SH-SY5Y (cell line): ENCODE results near the gene CACNA2D1.

Experiments used
- GATA2 ChIP-seq: IDR thresholded peaks from 2 replicates; pipeline ENCODE4 v1.6.1; 2011; ENCODE audit warnings: mild to moderate bottlenecking, low read depth, low read length
- GATA3 ChIP-seq: IDR thresholded peaks from 2 replicates; pipeline ENCODE4 v1.6.1; 2011; ENCODE audit warnings: low read depth, mild to moderate bottlenecking, low read length, moderate library complexity

CACNA2D1 gene

DNA sequence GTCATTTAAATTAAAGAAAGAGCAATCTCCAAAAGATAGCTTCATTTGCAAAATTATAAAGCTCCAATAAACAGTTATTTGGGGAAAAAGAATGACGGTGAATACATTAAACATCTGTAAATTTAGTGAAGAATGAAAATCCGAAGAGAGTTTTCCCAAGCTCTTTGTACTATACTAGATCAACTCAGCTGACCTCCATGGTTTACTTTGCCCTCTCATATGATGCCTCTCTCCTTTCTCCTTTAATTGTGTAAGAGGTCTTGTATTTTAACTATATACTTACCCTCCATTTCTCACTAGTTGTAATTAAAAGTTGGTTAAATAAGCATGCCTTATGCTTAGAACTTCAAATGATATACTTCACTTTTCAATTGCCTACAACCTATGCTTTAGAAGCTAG lies 125.8 kb downstream of the CACNA2D1 start:
- TF ChIP-seq GATA2 (no peak), GATA3 (no peak)

DNA sequence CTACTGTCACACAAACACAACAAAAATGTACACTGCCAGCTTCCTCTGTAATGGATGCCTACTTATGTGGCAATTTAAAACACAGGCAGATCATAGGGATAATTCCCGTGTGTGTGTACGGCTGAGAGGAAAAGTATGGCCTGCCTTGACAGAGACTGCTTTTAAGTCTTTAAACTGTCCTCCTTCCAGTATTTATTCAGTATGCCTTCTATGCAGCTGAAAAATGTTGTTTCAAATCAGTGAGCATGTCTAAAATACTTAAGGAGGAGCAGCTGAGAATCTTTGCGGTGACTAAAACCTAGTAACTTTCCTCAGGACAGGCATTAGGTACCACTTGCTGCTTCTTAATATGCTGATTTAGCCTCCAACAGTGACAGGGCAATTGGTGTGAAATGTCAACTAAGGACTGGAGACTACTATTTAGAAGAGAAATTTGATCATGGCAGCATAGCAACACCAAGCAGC lies 126.3 kb downstream of the CACNA2D1 start:
- no peak for TF ChIP-seq GATA3
- no peak for TF ChIP-seq GATA2

DNA sequence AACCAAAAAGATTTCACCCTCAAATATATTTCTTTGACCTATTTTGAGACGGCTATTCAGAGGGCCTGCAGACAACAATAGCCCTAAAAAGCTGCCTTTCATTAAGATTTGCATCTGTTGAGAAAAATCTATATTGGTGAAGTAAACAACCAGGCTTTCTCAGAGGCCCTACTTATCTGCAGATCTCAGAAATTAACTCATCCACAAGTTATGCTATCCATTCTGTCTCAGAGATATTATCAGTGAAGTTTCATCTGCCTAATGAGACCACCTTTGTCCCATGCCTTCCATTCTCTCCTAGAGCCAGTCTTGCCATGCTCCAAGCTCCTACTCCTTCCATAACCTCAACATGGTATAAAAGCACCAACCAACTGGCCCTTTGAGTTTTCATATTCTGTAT lies 130.3 kb downstream of the CACNA2D1 start:
- TF ChIP-seq GATA3 (peak; percentile 96), GATA2 (peak; percentile 90)

DNA sequence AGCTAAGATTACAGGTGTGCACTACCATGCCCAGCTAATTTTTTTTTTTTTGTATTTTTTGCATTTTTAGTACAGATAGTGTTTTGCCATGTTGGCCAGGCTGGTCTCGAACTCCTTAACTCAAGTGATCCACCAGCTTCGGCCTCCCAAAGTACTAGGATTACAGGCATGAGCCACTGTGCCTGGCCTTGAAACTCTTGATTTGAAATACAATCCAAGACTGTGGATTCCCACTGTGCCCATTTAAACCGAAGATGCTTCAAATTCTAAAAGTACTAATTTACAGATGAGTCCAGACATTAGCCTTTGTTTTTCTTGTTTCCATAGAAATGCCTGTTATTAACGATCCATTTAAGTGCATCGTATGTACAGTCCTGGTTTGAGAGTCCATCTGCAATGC lies 130.9 kb downstream of the CACNA2D1 start:
- TF ChIP-seq GATA2 (no peak), GATA3 (no peak)

DNA sequence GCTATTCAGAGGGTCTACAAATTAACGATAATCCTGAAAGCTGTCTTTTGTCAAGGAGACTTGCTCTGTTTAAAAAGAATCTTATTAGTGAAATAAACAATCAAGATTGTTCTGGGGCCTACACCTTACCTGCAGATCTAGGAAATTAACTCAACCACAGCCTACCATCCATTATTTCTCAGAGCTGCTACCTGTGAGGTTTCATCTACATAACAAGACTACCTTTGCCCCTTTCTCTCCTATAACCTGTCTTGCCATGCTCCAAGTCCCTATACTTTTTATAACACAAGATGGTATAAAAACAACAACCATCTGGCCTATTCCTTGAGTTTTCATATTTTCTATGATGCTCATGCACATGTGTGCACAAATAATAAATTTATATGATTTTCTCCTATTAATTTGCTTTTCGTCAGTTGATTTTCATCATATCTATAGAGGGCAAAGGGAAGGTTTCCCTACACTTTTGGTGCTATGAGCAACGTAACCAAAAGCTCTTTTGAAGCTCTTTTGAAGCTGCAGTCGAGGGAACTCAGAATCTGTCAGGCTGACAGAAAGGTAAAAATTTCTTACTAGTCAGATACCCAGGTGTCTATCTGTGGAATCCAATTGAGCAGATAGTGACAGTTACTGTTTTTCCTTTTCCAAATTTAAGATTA lies 138.1 kb downstream of the CACNA2D1 start:
- TF ChIP-seq GATA2 (no peak), GATA3 (no peak)

DNA sequence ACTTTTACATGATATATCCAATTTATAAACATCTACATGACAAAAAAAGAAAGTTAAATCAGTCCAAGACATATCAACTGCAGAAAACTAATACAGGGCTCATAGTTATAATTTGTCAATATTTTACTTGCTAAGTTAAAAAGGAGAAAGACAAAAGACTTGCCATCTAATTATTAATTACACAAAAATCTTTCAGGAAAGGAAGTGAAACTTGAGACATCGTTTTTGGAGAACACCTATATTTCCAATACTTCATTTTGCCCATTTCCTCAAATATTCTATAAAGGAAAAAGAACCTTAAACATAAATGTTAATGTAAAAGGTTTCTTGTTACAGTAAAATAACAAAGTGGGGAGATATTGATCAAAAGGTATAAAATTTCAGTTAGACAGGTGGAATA lies 148.7 kb downstream of the CACNA2D1 start:
- no peak for TF ChIP-seq GATA3
- no peak for TF ChIP-seq GATA2

DNA sequence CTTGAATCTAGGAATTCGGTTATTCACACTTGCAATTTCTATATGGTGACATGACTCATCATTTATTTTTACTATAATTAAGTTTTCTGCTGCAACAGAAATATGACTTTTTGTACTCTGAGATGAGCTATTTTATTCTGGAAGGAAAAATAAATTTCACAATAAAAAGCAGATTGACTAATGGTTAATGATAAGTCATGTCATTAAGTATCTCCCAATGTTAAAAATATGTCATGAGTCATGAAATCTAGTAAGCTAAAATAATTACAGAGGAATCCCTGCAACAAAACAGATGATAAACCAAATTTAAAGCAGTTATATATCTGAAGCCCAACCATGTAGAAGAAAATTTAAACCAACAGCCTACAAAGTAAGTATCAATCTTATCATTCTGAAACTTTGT lies 149.2 kb downstream of the CACNA2D1 start:
- TF ChIP-seq GATA3 (no peak), GATA2 (no peak)

DNA sequence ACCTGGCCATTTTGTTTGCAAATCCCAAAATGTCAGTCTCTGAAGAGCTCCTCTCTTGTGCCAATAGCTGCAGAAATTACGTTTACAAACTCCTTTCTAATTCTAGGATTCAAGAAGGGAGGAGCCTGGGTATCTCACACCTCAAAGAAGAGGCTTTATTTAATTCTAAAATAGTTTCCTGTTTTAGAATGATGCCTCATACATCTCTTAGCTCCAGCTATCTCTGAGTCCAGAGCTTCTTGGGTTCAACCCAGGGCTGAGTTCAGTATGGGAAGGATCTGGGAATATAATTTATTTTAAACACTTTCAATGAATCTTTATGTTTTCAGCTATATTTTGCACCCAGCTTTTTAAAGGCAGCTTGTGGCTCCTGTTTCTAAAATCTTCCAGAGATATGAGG lies 150.1 kb downstream of the CACNA2D1 start:
- no peak for TF ChIP-seq GATA2
- TF ChIP-seq GATA3: no peak

DNA sequence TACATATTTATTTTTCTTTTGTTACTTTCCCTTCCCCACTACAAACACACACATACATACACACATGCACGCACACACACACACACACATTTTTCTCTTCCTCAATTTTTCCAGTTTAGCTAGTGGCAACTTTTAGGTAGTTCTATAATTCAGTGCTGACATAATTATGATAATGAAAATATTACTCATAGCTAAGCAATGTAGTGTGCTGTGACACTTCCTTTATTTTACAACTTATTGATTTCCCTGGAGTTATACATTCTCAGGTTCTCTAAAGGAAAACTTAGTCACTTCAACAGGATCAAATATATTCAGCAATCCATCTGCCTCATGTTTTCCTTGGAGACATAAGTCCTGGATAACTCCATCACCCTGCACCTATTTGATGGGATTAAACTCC lies 151.6 kb downstream of the CACNA2D1 start:
- TF ChIP-seq GATA3 (no peak), GATA2 (no peak)

DNA sequence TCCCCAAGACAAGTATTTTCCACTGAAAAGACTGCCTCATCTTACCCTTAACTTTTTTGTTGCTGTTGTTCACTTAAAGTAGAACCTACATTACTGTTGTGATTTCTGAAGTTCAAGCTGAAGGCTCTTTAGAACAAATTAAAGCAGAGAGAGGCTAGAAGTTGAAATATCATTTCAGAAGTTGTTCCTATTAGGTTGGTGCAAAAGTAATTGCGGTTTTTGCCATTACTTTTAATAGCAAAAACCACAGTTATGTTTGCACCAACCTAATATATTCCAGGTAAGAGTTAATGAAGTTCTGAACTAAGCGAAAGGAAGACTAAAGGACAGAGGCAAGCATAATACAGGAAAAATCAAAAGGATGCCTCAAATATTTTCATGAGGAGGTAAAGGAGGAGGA lies 153.7 kb downstream of the CACNA2D1 start:
- TF ChIP-seq GATA3: no peak
- no peak for TF ChIP-seq GATA2

DNA sequence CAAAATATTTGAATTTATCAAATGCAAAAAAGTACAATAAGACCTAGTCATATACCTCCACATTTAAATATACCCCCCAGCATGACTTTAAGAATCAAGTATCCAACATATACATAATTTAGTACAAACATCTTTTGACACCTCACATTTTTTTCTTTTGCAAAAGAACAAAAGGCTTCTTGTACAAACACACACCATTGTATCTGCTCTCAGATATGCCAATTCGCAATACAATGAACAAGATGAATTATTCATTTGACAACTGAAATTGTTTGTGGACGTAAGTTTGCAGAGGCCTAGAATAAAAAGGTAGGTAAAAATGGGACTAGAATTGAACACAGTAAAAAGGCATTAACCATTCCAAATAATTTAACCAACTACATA lies 154.4 kb downstream of the CACNA2D1 start:
- TF ChIP-seq GATA2 (no peak), GATA3 (no peak)

DNA sequence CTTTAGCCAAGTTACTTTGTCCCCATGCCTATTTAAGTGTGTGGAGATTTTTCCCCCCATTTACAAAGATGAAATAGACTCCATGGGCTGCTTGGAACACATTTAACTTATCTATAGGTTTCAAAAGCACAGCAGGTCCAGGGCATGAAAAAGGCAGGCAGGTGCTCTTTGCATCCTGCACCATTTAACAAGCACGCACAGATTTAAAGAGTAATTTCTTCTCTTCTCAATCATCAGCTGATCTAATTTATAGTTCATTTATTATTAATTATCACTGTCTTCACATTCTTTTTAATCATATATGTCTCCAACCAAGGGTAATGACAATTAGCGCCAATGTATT lies 156.8 kb downstream of the CACNA2D1 start:
- TF ChIP-seq GATA2: no peak
- no peak for TF ChIP-seq GATA3

DNA sequence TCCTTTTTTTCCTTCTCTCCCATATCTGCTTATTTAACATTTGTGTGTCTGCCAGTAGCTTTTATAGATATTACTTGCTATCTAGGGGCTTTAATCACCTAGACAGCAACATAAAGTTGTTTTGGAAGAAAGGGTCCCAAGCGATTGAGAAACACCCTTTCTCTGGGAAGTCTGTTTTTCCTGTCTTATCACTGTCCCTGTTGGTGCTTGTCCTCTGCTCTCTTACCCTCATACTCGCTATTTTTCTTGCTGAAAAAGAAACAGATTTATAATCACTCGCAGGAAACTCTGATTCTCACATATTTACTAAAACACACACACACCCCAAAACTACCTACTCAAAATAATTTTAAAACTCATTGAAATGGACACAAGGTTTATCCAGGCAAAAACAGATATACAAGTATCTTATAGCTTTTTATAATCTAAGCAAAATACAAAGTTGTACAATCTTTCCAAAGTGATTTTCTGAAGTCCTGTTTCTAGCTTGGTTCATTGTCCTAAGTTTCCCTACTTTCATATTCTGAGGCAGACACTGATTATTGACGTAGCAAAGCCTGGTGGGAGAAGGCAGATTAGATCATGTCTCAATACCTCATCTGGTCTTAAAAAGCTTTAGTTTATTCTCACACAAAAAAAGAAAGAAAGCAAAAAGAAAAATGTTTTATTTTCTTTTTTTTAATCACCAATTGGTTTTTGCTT lies 157.3 kb downstream of the CACNA2D1 start:
- TF ChIP-seq GATA3 (no peak), GATA2 (no peak)

DNA sequence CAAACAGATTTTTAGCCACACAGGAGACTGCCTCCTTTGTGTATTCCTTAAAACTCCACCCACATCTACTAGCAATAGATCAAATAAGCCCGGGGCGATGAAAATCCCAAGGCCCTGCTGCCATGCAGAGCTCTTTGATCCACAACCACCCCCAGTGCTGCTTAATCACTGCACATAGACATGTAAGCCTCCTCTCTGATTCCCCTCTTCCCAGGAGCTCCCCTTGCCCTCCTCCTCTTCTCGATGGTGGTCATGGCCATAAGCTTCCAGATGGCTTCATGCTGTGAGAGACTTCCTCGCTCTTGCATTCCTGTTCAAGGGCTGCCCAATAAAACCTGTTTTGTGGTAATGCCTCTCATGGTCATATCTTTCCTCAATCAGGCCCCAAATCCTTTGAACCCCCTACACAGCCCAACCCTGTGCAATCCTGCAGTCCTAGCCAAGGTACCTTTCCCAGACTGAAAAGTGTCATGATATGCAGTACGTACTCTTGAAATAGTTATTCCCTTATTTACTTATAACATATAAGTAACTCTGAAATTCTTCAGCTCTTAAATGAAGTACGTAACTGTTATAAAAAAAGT lies 158.5 kb downstream of the CACNA2D1 start:
- TF ChIP-seq GATA2 (no peak), GATA3 (no peak)

DNA sequence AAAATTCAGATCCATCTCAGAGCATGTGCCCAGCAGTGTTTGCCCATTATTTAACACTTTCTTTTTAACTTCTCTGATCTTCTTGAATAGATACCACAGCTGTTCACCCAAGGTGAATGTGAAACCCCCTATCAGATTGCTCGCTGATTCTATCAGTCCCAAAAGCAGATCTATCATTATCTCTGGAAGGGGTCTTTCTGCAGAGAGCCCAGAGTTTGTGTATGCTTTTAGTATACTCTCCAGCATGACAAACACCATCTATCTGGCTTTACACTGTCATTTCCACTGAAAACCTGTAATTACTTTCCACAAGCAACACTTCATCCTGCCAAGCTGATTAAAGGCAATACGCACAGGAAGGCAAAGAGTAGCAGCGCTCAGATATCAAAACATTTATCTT lies 168.2 kb downstream of the CACNA2D1 start:
- TF ChIP-seq GATA3: peak; percentile 53
- TF ChIP-seq GATA2: peak; percentile 74
